Sciatic nerve (tissue), 2 donors: ENCODE measurements around the gene CREBZF. TPM values are rescaled to one million over a fixed set of nuclear protein-coding genes. Genes with fewer than 3 reads are reported as not detected.

ENCODE experiments used
- ATAC-seq: fragments of 200-7000 bp; cut with Tn5 transposase; one replicate; pipeline ENCODE4 v1.9.1; 2020; ENCODE audit warnings: mild to moderate bottlenecking, moderate library complexity
- DNase-seq: peaks from one replicate; pipeline ENCODE4 v3.0.0-alpha.2; 2020; ENCODE audit warnings: low spot score
- intact Hi-C: fragments of 100-400 bp; cut with DNase I; formaldehyde crosslinking; loops from one replicate; pipeline ENCODE4 v1.14.2; 2022
- total RNA-seq: library from RNA; stranded (reverse); fragmentation: NEBNext Ultra II Directional; extraction: Animal tissue kit (Norgen Biotek cat#: 25700); gene quantifications from one replicate; pipeline ENCODE4 v1.2.1, GENCODE V29; 2021
- donor health status: DM: no; HTN: no; CAD: no.
- donor health status: DM: no; HTN: no; CAD: no.

The CREBZF gene, protein sequence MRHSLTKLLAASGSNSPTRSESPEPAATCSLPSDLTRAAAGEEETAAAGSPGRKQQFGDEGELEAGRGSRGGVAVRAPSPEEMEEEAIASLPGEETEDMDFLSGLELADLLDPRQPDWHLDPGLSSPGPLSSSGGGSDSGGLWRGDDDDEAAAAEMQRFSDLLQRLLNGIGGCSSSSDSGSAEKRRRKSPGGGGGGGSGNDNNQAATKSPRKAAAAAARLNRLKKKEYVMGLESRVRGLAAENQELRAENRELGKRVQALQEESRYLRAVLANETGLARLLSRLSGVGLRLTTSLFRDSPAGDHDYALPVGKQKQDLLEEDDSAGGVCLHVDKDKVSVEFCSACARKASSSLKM
- total RNA-seq: 57.8 TPM

DNA sequence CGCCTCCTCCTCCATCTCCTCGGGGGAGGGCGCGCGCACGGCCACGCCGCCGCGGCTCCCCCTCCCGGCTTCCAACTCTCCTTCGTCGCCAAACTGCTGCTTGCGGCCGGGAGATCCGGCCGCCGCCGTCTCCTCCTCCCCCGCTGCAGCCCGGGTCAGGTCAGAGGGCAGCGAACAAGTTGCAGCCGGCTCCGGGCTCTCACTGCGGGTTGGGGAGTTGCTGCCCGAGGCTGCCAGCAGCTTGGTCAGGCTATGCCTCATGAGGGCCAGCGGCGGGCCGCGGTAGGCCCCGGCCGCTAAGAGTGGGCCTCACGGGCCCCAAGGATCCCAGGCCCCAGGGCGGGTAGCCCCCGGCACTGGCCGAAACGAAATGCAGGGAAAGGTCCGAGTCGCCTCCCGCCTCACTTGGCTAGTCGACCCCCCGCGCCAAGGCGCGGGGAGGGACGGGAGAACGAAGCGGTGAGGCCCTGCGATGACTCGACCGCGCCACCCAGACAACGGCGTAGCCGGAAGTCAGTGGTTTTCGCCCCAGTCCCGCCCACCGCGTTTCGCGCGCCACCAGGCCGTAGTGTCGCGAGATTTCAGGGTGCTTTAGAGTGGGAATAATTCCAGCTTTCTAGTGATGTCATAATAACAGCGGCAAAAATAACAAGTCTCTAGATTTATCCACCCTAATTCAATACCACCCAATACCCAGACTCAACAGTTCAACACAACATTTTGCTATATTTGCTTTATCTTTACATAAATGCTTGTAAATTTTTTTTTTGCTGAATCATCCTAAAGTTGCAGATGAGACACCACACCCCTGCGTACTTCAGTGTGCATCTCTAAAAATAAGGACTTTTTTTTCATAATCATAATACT lies at the start of gene CREBZF:
CREBZF (minus strand) TSS at position 515 of the 867 bp plus-strand sequence; CDS start at position 261, 254 bp downstream.
- peak; percentile 98 for ATAC-seq
- intact Hi-C loops: no loop called here
- peak; percentile 97 for DNase-seq

DNA sequence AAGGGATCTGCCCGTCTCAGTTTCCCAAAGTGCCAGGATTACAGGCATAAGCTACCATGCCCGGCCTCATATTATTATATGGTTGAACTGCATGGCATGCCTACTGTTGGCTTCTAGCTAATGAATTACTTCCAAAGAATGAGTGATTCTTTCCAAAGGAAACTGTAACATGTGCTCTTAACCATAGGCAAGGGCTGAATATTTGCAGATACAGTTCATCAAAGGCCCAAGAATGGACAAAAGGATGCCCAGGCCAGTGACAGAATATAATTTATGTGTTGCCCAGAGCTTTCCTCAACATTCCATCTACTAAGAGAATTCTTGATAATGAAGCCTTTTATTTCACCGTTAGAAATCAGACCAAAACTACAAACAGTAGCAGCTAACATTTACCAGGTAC lies 48.0 kb upstream of the CREBZF start:
- ATAC-seq: no peak
- intact Hi-C loops: no loop called here
- no peak for DNase-seq

DNA sequence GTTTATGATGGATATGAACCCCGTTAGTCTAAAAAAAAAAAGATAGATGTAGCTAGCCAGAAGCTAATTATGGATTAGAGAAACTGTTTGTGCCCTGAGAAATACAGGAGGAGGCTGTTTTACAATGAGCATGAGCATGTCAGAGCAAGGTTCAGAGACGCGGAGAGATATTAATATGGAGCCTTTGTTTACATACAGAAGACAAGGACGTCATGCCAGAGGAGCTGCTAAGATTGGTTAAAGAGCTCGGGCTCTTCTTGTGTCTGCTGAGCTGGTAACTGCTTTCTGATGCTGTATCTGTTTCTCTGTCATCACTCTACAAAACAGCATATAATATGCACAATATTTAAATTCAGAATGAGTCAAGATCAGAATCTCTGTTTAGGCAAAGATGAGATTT lies 46.0 kb upstream of the CREBZF start:
- DNase-seq: no peak
- intact Hi-C loops: no loop called here
- ATAC-seq: no peak

DNA sequence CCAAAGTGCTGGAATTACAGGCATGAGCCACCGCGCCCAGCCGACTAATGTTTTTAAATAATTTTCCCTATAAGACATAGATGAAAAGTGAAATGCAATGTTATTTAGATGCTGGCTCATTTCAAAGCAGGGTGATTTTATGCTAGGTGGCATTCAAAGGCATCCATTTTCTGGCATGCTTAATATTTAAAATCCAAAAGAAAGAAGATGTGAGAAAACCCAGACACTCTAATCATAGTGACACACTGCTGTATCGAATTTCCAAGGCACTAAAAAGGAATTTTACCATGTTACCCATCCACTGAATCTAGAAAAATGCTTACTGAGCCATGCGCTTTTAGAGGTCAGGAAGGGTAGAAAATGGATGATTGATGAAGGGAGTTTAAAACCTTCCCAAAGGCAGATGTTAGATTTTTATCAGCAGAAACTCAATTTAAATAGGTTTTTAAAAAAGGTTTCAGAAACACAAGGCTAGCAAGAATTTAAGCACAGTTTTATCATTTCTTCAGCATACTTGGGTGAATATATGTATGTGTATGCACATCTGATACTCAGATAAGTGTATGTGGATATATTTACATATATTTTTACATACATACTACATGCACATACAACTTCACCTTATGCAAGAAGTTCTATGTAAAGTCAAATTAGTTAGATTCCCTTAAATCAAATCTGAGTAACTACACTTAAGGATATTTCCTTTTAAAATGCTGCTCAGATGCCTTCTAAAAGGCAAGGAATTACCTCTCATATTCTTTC lies 45.2 kb upstream of the CREBZF start:
- no peak for ATAC-seq
- intact Hi-C loops: no loop called here
- DNase-seq: no peak

DNA sequence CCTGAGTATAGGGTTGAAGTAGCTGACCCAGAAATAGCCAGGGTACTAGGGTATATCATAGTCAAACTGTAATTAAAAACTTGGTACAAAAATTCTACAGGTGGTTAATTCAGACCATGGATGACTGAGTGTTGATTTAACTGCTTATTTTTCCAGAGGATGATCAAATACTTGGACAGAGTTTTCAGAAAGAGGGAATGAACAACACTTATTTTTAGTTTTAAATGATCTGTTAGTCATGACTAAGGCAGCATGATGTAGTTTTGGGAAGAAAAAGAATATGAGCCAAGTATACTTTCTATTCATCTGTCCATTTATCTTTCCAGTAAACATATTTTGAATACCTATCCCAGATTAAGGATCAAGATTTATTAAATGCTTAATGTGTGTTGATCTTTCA lies 40.9 kb upstream of the CREBZF start:
- no peak for ATAC-seq
- intact Hi-C loops: no loop called here

DNA sequence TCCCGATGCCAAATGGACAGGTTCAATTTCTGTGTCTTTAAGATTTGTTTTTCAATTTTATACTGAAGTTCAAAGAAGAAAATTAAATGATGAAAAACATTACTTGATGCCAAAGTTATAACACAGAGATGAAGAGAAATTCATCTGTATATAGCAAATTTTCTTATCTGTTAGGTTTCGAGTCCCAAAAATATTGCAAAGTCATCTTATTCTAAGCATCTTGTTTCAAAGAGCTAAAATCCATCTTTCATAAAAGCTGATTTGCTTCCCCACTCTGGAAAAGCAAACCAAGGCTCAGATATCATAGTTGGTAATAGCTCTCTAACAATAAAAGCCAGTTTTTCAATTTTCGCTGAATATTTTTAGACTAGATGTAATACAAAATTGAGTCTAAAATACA lies 40.0 kb upstream of the CREBZF start:
- no peak for ATAC-seq
- intact Hi-C loops: no loop called here
- DNase-seq: no peak

More for the DNA sequence above, 40.9 kb upstream of the CREBZF start:
- no peak for DNase-seq

DNA sequence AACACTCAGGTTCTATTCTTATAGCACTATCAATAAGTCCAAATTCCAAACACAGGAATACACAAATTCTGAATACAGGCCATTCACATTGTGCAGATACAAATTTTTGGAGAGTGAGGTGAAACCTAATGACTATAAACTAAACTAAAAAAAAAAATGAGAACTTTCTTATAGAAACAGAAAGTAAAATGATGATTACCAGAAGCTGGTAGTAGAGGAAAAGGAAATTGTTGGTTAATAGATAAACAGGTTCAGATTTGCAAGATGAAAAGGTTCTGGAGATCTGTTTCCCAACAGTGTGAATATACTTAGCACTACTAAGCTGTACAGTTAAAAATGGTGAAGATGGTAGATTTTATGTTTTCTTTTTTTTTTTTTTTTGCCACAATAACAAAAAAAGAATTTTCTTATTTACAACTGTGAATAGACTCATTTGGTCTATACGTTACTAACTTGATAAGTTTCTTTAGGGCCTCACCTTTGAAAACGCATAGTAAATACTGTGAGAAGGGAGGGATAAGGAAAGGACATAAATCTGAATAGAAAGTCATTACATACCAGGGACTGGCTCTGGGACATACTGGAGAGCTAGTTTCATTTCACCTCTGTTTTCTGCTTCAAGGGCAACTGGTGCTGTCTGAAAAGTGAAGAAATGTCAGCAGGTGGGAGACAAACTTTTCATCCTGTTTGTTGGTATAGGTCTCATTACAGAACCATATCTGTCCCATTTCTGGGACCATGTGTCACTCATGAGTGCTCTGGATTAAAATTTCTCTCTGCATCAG lies 35.2 kb upstream of the CREBZF start:
- intact Hi-C loops: no loop called here
- no peak for ATAC-seq
- no peak for DNase-seq

DNA sequence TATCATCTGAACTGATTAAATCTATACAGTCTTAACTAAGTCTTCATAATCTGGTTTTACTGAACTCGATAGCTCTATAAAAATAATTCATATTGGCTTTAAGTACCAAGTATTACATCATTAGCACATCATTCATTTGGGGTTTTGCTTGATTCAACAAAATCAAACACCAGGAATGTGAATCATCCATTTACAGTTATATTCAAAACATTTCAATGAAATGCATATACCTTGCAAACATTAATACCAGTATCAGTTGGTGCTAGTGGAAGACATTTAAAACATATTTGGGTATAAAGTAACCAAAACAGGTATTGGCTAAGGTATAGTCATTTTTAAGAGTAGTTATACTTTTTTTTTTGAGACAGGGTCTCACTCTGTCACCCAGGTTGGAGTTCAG lies 33.3 kb upstream of the CREBZF start:
- DNase-seq (no peak), ATAC-seq (no peak)
- intact Hi-C loops: no loop called here

DNA sequence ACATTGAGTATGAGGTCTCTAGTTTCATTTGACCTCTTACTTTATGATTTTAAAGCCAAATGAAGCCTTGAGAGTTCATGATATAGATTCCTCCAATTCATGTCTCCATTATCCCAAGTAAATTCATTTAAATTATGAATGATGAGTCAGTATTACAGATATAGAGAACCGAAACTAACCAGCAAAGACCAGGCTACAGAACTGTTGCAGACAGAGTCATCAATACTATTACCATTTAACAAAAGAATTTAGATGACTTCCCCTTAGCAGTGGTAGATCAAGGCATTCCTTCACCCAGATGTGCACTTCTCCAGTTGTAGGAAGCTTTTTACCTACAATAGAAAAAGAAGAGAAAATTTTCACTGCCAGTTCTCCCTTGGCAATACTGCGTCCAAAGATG lies 32.8 kb upstream of the CREBZF start:
- DNase-seq (no peak), ATAC-seq (no peak)
- intact Hi-C loops: no loop called here

DNA sequence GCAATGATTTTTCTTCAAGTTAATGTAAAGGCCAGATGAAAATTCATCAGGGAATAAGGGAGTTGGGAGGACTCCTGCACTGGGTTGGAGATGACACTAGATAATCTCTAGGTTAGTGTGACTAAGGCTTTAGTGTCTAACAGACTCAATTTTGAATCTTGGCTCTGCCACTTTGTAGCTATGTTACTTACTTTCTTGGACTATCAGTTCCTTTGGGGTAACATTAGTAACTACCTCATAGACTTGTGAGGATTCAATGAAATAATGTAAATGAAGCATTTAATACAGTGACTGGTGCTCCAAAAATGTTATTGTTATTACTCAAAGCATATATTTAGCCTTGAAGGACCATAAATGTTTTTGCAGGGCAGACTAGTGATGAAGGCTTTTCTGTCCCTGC lies 30.6 kb upstream of the CREBZF start:
- DNase-seq: no peak
- intact Hi-C loops: no loop called here
- no peak for ATAC-seq

DNA sequence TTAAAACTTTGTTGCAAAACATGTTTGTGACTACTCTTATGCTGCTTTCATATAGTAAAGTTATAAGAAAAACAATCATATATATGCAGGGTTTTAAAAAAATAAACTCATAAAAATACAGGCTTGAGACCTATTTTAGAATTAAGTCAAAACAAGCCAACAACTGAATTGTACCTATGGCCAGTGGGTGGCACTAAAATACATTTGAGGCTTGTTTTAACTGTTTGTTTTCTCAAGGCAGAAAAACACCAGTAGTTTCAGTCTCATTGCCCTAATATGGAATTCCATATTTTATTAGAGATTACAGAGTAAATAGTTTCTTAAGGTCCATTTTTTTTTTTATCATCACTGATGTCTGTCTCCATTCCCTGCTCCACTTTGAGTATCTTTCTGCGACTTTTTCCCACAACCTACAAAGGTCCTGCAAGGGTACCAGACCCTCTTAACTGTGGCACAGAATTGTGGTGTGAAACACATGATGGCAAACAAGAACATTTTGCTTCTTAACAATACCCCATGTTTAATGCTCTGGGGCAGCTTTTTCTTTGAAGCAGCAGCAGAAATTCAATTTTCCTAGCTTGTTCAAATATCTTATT lies 29.6 kb upstream of the CREBZF start:
- ATAC-seq: no peak
- intact Hi-C loops: no loop called here
- no peak for DNase-seq

DNA sequence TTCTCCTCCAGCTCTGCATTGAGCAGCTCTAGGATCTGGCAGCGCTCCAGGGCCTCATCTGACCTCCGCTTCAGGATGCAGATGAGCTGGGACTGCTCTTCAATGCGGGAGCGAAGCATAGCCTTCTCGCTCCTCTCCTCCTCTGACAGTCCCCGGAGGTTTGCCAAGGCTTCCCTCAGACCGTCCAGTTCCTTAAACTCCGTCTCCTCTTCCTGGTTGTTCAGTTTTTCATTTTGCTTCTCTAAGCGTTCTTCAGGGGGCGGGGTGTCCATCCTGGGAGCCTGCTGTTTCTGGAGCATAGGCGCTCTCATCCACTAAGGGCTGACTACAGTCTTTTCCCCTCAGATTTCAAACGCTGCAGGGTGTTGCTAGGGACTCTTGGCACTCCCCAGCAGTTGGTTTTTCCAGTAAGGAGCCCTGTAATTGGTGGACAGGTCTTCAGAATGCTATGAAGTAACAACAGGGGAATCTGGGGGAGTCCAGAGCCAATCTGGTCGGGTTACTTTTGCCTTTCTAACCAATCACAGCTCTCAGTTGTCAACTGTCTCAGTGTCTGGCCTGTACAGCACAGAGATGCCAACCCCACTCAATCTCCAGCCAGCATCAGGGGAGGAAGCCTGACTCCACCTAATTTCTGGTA lies 21.0 kb upstream of the CREBZF start, which contains the start of gene CCDC89:
CCDC89 (minus strand) TSS at position 376 of the 640 bp plus-strand sequence; CDS start at position 311, 65 bp downstream.
- ATAC-seq (peak; percentile 97), DNase-seq (peak; percentile 82)
- intact Hi-C loops: no loop called here

DNA sequence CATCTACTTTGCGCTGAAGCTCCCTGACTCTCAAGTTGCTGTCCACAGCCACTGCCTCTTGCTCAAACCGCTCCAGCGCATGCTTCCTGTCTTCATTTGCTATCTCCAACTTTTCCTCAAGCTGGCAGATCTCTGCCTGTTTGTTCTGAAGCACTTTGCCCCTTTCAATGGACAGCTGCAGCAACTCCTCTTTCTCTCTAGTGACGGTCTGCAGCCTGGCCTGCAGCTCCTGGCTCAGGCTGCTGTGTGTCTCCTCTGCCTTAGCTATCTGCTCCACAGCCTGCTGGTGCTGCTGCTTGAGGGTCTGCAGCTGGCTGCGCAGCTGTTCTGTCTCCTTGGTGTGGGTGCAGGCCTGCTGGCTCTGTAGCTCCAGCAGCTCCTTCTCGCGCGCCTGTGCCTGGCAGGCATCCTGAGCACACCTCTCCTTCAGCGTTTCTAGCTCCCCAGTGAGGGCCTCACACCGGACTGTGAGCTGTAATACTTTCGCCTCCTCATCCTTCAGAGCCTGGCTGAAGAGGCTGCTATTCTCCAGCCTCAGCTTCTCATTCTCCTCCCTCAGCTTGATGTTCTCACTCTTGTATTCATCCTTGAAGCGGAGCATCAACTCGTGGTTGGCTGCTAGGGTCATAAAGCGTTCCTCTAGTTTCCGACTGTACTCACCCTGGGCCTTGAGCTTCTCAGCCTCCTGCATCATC lies 20.3 kb upstream of the CREBZF start:
- DNase-seq (no peak), ATAC-seq (peak; percentile 3)
- intact Hi-C loops: no loop called here

DNA sequence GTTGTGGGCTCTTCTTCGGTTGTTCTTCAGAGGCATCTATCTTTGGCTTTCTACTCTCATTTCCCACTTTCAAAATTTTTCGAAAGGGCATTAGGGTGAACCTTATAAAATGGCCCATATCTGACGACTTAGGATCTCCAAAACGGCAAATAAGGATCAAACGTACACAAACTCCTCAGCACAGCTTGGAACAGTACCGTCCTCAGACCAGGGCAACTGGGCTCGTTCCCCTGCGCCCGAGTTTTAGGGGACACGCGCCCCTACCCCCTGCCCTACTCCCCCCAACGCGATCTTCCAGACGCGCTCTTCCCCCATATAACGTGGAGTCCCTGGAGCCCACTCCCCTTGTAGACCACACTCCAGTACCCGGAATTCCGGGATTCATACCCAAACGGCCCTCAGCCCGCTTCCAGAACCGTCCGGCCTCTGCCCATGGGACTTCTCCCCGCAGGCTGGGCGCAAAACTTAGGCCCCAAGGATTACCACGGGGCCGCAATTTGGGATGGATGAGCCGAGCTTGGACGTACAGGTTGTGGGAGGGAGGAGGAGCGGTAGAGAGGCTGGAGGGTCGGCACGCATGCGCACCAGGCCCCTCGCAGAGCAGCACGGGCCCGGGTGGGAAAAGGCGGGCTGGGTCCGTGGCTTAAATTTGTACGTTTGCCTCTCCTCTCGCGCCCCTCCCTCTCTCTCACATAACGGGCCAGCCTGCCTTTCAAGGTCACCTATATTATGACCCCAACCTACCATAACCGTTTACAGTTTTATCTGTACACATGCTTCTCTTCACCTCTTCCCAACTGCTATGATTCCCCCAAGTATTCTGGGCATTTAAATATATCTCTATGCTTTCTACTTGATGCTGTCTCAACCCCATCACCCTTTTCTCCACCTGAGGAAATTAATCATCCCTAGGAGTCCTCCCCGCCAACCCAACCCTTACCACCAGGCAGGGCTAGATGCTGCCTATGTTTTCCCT lies 17.7 kb upstream of the CREBZF start:
- intact Hi-C loops: no loop called here
- DNase-seq: peak; percentile 84
- peak; percentile 85 for ATAC-seq

DNA sequence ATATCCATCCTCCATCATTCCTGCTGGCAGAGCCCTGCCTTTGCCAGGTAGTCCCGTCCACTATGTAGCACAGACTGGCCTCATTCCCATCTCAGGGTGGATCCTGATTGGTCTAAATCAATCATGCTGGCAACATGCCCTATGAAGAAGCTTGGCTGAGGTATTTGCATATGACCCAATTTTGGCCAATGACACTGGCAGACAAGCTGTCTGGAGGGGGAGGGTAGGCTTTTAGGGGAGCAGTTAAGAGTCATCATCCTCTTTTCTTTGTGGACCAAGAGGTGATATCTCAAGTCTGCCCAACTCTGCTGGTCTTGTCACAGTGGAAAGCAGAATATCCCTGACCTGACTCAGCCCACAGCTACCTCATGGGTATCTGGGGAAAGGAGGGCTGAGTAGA lies 16.0 kb upstream of the CREBZF start:
- ATAC-seq (no peak), DNase-seq (no peak)
- intact Hi-C loops: no loop called here

DNA sequence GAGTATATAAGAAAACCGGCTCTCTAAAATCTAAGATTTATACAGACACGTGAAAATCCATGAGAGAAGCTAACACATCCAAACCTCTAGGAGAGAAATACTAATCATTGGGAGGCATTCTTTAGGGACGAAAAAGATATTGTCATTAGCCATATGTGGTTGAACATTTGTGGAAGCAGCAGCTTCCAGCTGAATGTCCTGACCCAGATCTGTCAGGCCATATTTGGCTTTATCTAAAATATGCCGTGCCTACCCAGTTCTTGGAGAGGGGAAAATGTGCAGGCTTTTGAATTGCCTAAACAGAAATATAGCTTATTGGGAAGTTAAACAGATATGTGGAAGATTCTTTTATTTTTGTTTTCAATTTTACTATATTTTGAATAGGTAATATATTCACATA lies 14.6 kb upstream of the CREBZF start:
- ATAC-seq (no peak), DNase-seq (no peak)
- intact Hi-C loops: no loop called here
